Central memory CD8-positive, alpha-beta T cell (primary cell): ENCODE results near the gene RMND5B.
"Not testable (repeated sequence)": the region's sequence is repeated elsewhere in the genome, so short reads cannot be mapped to it uniquely, and the experiment has no call there.

Experiments used
- ATAC-seq: fragments of 150-1000 bp; cut with Tn5 transposase; replicated peaks from 2 replicates; pipeline ENCODE4 v1.10.0; 2022; ENCODE audit warnings: mild to moderate bottlenecking, moderate FRiP score, moderate number of reproducible peaks; ENCODE audit not compliant: poor library complexity, severe bottlenecking; ENCODE audit errors: extremely low read depth
- DNase-seq, 2 donors: peaks; one replicate each; pipeline ENCODE4 v3.0.0; 2021; ENCODE audit warnings: low spot score in 2 of 2
- H3K27ac Mint-ChIP-seq: one replicate; pipeline ENCODE4 v1.8.0; 2022; ENCODE audit warnings: low read depth, mild to moderate bottlenecking, moderate library complexity, mixed read lengths
- H3K27me3 Mint-ChIP-seq: one replicate; pipeline ENCODE4 v1.8.0; 2022; ENCODE audit warnings: mixed read lengths
- H3K36me3 Mint-ChIP-seq: one replicate; pipeline ENCODE4 v1.8.0; 2022; ENCODE audit warnings: mild to moderate bottlenecking, moderate library complexity, mixed read lengths; ENCODE audit not compliant: insufficient read depth
- H3K4me1 Mint-ChIP-seq: one replicate; pipeline ENCODE4 v1.8.0; 2022; ENCODE audit warnings: mixed read lengths
- H3K4me3 Mint-ChIP-seq: one replicate; pipeline ENCODE4 v1.8.0; 2022; ENCODE audit warnings: mild to moderate bottlenecking, moderate library complexity, mixed read lengths
- H3K9me3 Mint-ChIP-seq: one replicate; pipeline ENCODE4 v1.8.0; 2022; ENCODE audit warnings: mixed read lengths

Gene RMND5B

DNA sequence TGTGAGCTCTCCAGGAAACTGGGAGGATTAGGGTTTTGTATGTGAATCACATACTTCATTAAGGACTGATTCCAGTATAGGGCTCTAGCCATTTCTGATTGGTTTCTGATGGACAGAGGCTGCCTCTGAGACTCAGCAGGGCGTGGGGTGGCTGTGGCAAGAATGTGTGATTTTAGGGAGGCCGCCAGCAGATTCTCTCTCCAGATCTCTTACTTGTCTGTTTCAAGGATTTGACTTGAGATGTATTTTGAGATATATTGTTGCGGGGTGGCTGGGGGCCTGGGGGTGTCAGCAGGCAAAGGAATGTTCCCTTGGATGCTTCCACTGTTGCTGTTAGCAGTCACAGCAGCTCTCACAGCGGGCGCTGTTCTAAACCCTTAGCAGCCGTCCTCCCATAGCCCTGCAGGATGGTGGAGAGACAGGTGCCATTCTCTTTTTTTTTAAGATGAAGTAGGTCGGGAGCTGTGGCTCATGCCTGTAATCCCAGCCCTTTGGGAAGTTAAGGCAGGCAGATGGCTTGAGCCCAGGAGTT lies 65.5 kb downstream of the RMND5B start:
- no peaks in the 10 kb centered on the region for H3K27me3 Mint-ChIP-seq
- H3K36me3 Mint-ChIP-seq, result no peaks in the 10 kb centered on the region
- ATAC-seq (no peak), DNase-seq (no peak)
- no peak overlapping the region for H3K27ac Mint-ChIP-seq
- H3K4me1 Mint-ChIP-seq, result peaks cover 31% of the 10 kb centered on the region
- H3K4me3 Mint-ChIP-seq, result no peak overlapping the region
- H3K9me3 Mint-ChIP-seq, result no peaks in the 10 kb centered on the region

DNA sequence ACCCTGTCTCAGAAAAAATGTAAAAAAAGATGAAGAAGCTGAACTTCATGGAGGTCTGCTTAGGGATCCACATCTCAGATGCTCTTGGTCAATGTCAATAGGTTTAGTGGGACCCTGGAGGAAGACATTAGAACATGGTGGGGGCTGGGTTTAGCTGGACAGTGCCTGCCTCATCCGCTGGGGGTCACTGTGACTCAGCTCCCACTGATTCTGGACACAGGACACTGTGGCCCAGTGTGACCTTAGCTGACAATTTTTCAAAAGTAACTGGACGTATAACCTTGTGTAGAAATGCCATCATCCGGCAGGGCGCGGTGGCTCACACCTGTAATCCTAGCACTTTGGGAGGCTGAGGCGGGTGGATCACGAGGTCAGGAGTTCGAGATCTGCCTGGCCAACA lies 66.2 kb downstream of the RMND5B start:
- DNase-seq (no peak), ATAC-seq (no peak)
- H3K9me3 Mint-ChIP-seq, result no peaks in the 10 kb centered on the region
- H3K4me3 Mint-ChIP-seq, result no peak overlapping the region
- no peaks in the 10 kb centered on the region for H3K27me3 Mint-ChIP-seq
- H3K4me1 Mint-ChIP-seq, result peaks cover 31% of the 10 kb centered on the region
- no peak overlapping the region for H3K27ac Mint-ChIP-seq
- no peaks in the 10 kb centered on the region for H3K36me3 Mint-ChIP-seq

DNA sequence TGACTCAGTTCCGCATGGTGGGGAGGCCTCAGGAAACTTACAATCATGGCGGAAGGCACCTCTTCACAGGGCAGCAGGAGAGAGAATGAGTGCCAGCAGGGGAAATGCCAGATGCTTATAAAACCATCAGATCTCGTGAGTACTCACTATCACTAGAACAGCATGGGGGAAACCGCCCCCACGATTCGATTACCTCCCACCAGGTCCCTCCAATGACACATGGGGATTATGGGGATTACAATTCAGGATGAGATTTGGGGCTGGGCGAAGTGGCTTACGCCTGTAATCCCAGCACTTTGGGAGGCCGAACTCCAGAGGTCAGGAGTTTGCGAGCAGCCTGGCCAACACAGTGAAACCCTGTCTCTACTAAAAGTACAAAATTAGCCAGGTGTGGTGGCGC lies 67.3 kb downstream of the RMND5B start:
- H3K27ac Mint-ChIP-seq, H3K36me3 Mint-ChIP-seq, DNase-seq, H3K27me3 Mint-ChIP-seq, H3K4me3 Mint-ChIP-seq, H3K9me3 Mint-ChIP-seq, ATAC-seq: not testable (repeated sequence)
- H3K4me1 Mint-ChIP-seq, result peaks cover 19% of the 10 kb centered on the region

DNA sequence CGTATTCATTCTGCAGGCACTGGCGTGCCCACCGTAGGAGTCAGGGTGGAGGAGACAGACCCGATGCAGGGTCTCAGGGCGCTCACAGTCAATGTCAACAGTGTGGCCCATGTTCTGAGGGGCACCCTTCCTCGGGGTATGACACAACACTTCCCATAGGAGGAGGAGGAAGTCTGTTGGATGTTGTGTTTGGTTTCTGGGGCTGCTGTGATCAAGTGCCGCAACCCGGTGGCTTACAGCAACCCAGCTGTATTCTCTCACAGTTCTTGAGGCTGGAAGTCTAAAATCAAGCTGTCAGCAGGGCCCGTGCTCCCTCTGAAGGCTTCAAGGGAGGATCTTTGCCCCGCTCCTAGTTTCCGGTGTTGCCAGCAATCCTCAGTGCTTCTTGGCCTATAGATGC lies 67.9 kb downstream of the RMND5B start:
- H3K4me1 Mint-ChIP-seq, result peaks cover 14% of the 10 kb centered on the region
- H3K27ac Mint-ChIP-seq, result no peak overlapping the region
- H3K4me3 Mint-ChIP-seq, result no peak overlapping the region
- DNase-seq, result no peak
- H3K36me3 Mint-ChIP-seq, result peaks cover 1% of the 10 kb centered on the region
- ATAC-seq, result no peak
- H3K27me3 Mint-ChIP-seq, result no peaks in the 10 kb centered on the region
- H3K9me3 Mint-ChIP-seq, result no peaks in the 10 kb centered on the region

DNA sequence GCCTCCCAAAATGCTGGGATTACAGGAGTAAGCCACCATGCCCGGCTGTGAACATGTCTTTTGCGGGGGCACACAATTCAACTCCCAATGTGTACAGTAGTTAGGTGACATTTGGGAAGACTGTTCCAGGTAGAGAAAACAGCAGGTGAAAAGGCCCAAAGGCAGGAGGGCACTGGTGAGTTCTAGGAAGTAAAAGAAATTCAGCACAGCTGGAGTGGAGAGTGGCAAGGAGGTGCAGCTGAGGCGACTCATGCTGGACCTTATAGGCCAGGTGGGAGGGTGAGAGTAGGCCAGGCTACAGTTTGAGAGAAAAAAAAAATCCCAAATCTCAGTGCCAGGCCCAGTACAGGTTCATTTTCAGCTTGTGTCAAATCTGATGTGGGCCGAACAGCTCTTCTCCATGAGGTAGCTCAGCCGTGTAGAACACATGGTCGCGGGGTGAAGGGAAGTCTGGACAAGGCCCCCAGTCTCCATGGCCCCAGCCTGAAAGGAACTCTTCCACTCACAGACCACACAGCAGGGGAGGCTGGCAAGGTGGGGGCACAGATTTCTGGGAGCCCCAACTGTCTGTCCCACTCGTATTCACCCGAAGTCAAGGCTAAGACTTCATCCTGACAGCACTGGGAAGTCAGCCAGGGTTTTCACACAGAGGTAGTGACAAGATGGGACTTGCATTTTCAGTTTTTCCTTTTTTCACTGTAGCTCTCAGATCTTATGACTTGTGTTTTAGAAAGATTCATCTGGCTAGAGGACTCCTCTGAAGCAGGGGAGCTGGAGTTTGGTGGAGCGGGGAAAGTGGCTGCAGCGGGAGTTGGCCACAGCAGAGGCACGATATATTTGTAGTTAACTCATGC lies 69.0 kb downstream of the RMND5B start:
- Mint-ChIP-seq H3K27ac (no peak overlapping the region), H3K4me1 (peaks cover 9% of the 10 kb centered on the region), H3K27me3 (no peaks in the 10 kb centered on the region), H3K9me3 (no peaks in the 10 kb centered on the region), H3K36me3 (peaks cover 10% of the 10 kb centered on the region), H3K4me3 (no peak overlapping the region)
- no peak for DNase-seq
- no peak for ATAC-seq
